Adrenal gland (tissue), 12 donors: ENCODE results near the gene PIP5K1C. TPM values are rescaled to one million over a fixed set of nuclear protein-coding genes. Genes with fewer than 3 reads are reported as not detected.

Experiments
- DNase-seq, 7 donors: peaks; one replicate each; pipeline ENCODE4 v3.0.0-alpha.2; 2019 to 2020
- H3K27ac ChIP-seq, 5 donors: fragments of 200-600 bp; sonication (generic) in 4 of 5; 1 replicate in 3 of 5; 2 replicates in 2 of 5; pipeline versions ENCODE4 v1.5.1 to v1.8.0; 2016 to 2020; ENCODE audit warnings: mild to moderate bottlenecking in 1 of 5
- H3K27me3 ChIP-seq: fragments of 200-600 bp; 2 replicates; pipeline ENCODE4 v1.8.0; 2021
- H3K36me3 ChIP-seq, 2 donors: fragments of 200-600 bp; replicated peaks in 1 of 2; 1 replicate in 1 of 2; 2 replicates in 1 of 2; pipeline versions ENCODE4 v1.5.1 to v1.8.0; 2018 to 2022
- H3K4me1 ChIP-seq, 2 donors: fragments of 200-600 bp; replicated peaks in 1 of 2; 1 replicate in 1 of 2; 2 replicates in 1 of 2; pipeline versions ENCODE4 v1.5.1 to v1.8.0; 2018 to 2021
- H3K4me3 ChIP-seq, 4 donors: fragments of 200-600 bp; sonication (generic) in 3 of 4; one replicate each; pipeline ENCODE4 v1.5.1; 2016 to 2018
- H3K9me3 ChIP-seq, 3 donors: fragments of 200-600 bp; sonication (generic) in 1 of 3; replicated peaks in 1 of 3; 1 replicate in 2 of 3; 2 replicates in 1 of 3; pipeline versions ENCODE4 v1.5.1 to v1.8.0; 2016 to 2021
- CTCF ChIP-seq, 6 experiments: fragments of 450-650 bp in 4 of 6; fragments of 200-600 bp in 2 of 6; sonication (generic) in 1 of 6; IDR thresholded peaks; 1 replicate in 5 of 6; 2 replicates in 1 of 6; pipeline versions ENCODE4 v1.5.1 to v1.8.0; 2016 to 2021; ENCODE audit warnings: antibody characterized with exemption in 6 of 6, mild to moderate bottlenecking in 2 of 6, moderate library complexity in 1 of 6
- POLR2A ChIP-seq, 2 donors: fragments of 450-650 bp; IDR thresholded peaks; one replicate each; pipeline ENCODE4 v1.6.1; 2017; ENCODE audit warnings: antibody characterized with exemption in 2 of 2, mild to moderate bottlenecking in 2 of 2, moderate library complexity in 1 of 2
- WGBS, 4 donors: extraction: QIAGEN DNeasy Blood & Tissue Kit in 2 of 4; methylation state at CpG; one replicate each; pipeline versions ENCODE4 v1.1.5 to v1.1.7; 2013 to 2017; 5-methylcytosine and 5-hydroxymethylcytosine counted together
- intact Hi-C, 2 donors: fragments of 100-400 bp; cut with DNase I; formaldehyde crosslinking; loops; one replicate each; pipeline versions ENCODE4 v1.14.1 to v1.15.0; 2022 to 2023
- polyA plus RNA-seq, 3 donors: library from polyadenylated mRNA; stranded (reverse); fragments of 200-250 nt in 2 of 3; fragments of 350-450 nt in 1 of 3; fragmentation: Illumina TruSeq in 1 of 3; extraction: RNeasy Lipid Tissue Mini Kit (QIAGEN cat#74804) in 1 of 3; gene quantifications; one replicate each; pipeline ENCODE4 v1.2.3, GENCODE V29; 2013 to 2014
- total RNA-seq, 9 donors: library from RNA; depleted of rRNA in 4 of 9; stranded (reverse); fragments of >200 nt in 4 of 9; fragments of 120-200 nt in 1 of 9; fragmentation: NEBNext Ultra II Directional in 1 of 9; extraction: Animal tissue kit (Norgen Biotek cat#: 25700) in 1 of 9; gene quantifications; one replicate each; pipeline versions ENCODE4 v1.1.0 to v1.2.4, GENCODE V29; 2013 to 2023
- donor health status: healthy with polysubstance abuse.
- donor health status: Bipolar disorder and iron deficiency.
- donor health status: DM: yes; HTN: yes; CAD: no.
- donor health status: DM: no; HTN: no; CAD: no.
- donor health status: DM: no; HTN: no; CAD: no.
- donor health status: DM: yes; HTN: yes; CAD: no.

Gene PIP5K1C
- total and polyA plus RNA-seq, 12 donors = 4.0 to 44.7 (median 31.0) TPM

GRCh38 chr19:3737487-3738205 is 37.4 kb upstream of the PIP5K1C start:
- no peak overlapping the region for H3K27ac ChIP-seq
- H3K27me3 ChIP-seq = no peaks in the 10 kb centered on the region
- H3K4me3 ChIP-seq = no peak overlapping the region
- DNase-seq = no peak
- TF ChIP-seq POLR2A (IDR thresholded peaks at IDR 0.05) = no peak
- TF ChIP-seq CTCF (IDR thresholded peaks at IDR 0.05) = no peak
- intact Hi-C loops = no loop called here
- H3K4me1 ChIP-seq = no peaks in the 10 kb centered on the region
- 52 to 67% (median 63%) methylated on average over 8 to 10 of the region's 10 CpGs for WGBS, 4 donors
- H3K9me3 ChIP-seq = no peaks in the 10 kb centered on the region
- H3K36me3 ChIP-seq = no peaks in the 10 kb centered on the region

GRCh38 chr19:3736106-3736724 is 35.9 kb upstream of the PIP5K1C start:
- TF ChIP-seq CTCF (IDR thresholded peaks at IDR 0.05) (no peak), POLR2A (IDR thresholded peaks at IDR 0.05) (no peak)
- intact Hi-C loops = no loop called here
- Histone ChIP-seq H3K27ac (no peak overlapping the region), H3K4me1 (no peaks in the 10 kb centered on the region), H3K36me3 (no peaks in the 10 kb centered on the region), H3K4me3 (no peak overlapping the region), H3K9me3 (no peaks in the 10 kb centered on the region), H3K27me3 (no peaks in the 10 kb centered on the region)
- whole genome bisulfite sequencing, 4 donors = 66 to 78% (median 73%) methylated on average over 5 to 21 of the region's 21 CpGs
- no peak for DNase-seq

- no peaks in the 10 kb centered on the region for H3K27me3 ChIP-seq
- intact Hi-C loops = no loop called here
- H3K4me1 ChIP-seq = no peaks in the 10 kb centered on the region
- H3K4me3 ChIP-seq = no peak overlapping the region
- no peak for TF ChIP-seq POLR2A (IDR thresholded peaks at IDR 0.05)
- no peak for TF ChIP-seq CTCF (IDR thresholded peaks at IDR 0.05)
- 79 to 89% (median 85%) methylated on average over 4 to 14 of the region's 14 CpGs for WGBS, 4 donors
- no peaks in the 10 kb centered on the region for H3K9me3 ChIP-seq
- DNase-seq = no peak
- no peak overlapping the region for H3K27ac ChIP-seq
- H3K36me3 ChIP-seq = no peaks in the 10 kb centered on the region
Measured at GRCh38 chr19:3734310-3734600, 34.0 kb upstream of the PIP5K1C start.

GRCh38 chr19:3733549-3734309 is 33.5 kb upstream of the PIP5K1C start:
- no peak overlapping the region for H3K27ac ChIP-seq

More at GRCh38 chr19:3733549-3734309, 33.5 kb upstream of the PIP5K1C start:
- intact Hi-C loops = no loop called here
- no peaks in the 10 kb centered on the region for H3K9me3 ChIP-seq
- H3K4me1 ChIP-seq = no peaks in the 10 kb centered on the region
- no peak overlapping the region for H3K4me3 ChIP-seq
- no peak for TF ChIP-seq CTCF (IDR thresholded peaks at IDR 0.05)
- TF ChIP-seq POLR2A (IDR thresholded peaks at IDR 0.05) = no peak
- DNase-seq = no peak
- no peaks in the 10 kb centered on the region for H3K36me3 ChIP-seq
- WGBS, 4 donors = 67 to 80% (median 77%) methylated on average over 12 to 20 of the region's 20 CpGs
- no peaks in the 10 kb centered on the region for H3K27me3 ChIP-seq
